HL-60/S4 (cell line): ENCODE measurements around the gene LDB2.

Experiments
- in situ Hi-C: fragments of 300-500 bp; cut with MboI; formaldehyde crosslinking; loops from 2 replicates; pipeline ENCODE4 v1.14.3; 2022; ENCODE audit warnings: low sequenced_read_pairs

Gene LDB2

DNA sequence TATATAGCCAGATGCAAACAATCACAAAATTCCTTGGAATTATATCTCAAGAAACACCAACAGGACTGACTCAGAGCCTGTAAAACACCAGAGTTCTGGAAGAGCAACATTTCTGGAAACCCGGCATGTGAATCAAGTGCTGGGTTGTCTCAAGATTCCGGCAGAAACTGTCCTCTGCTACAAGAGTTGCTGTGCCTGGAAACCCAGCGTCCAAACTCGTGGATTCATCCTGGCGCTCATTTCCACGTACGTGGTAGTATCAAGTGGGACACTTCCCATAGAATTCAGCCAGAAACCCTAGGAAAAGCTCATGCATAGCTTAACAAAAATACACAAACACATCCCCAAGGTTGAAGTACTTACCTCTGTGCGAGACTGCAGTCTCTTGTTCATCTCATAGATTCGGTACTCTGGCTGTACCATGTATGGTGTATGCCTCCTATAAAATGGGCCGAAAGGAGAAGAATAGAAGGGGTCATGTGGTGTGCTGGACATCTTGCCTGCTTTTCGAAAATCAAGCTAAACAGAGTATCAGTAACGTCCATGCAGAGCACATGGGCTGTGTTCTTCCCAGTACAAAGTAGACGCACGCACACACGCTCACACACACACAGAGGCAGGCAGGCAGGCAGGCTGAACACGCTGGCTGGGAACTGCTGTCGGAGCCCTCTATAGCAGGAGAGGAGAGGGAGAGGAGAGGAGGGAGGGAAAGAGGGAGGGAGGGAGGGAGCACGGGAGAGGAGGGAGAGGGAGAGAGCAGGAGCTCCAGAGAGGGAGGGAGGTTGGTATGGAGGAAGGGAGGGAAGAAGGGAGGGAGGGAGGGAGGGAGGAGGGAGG lies at the start of gene LDB2:
Gene LDB2 (minus strand): TSS at position 655 of the 837 bp plus-strand sequence.
- in situ Hi-C loops = no loop called here

DNA sequence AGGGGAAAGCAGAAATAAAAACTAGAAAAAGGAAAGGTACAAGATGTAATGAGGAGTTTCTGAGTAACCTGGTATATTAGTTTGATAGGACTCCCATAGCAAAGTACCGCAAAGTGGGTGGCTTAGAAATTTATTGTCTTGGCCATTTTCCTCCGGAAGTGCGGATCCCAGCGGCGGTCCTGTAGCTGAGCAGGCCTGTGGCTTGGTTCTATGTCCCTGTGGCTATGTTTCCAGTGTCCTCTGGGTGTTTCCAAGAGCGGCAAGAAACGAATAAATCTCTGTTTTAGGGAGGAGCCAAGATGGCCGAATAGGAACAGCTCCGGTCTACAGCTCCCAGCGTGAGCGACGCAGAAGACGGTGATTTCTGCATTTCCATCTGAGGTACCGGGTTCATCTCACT lies 44.0 kb upstream of the LDB2 start:
- in situ Hi-C loops = no loop called here

DNA sequence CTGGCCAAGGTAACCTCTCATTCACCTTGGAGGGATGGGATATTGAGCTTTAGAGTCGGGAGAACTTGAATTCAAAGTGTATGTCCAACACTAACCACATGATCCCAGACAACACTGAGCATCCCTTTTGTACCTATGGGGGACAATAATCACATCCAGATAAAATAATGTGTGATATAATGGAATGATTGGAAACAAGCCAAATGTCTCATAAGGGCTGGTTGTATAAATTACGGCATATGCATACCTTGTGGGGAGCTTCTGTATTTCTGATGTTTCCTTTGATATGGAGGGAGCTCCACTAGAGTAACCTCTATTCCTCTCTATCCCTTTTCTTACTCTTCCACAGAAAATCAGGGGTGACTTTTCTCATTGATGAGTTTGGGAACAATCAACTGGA lies 40.7 kb upstream of the LDB2 start:
- in situ Hi-C loops = no loop called here

DNA sequence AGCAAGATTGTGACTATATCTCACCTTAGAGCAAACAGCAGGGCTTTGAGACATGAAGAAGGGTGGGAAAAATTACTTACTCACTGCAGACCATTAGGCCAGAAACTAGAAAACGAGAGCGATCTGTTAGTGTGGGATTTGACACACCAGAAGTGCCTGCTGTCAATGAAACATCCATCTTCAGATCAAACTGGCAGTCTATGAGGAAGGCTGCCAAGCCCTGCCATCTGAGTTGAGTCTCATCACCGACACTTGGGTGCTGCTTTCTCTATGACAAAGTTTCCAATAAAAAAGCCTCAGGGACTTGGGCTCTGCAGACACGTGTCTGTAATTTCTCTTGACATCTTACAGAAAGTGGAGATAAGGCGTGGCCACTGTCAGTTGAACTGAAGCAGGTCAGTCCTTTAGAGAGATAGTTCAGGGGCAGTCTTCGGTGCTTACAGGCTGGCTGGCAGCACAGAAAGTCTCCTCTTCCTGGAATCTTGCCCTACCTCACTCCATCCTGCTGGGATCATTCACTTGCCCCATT lies 40.1 kb upstream of the LDB2 start:
- in situ Hi-C loops = no loop called here

DNA sequence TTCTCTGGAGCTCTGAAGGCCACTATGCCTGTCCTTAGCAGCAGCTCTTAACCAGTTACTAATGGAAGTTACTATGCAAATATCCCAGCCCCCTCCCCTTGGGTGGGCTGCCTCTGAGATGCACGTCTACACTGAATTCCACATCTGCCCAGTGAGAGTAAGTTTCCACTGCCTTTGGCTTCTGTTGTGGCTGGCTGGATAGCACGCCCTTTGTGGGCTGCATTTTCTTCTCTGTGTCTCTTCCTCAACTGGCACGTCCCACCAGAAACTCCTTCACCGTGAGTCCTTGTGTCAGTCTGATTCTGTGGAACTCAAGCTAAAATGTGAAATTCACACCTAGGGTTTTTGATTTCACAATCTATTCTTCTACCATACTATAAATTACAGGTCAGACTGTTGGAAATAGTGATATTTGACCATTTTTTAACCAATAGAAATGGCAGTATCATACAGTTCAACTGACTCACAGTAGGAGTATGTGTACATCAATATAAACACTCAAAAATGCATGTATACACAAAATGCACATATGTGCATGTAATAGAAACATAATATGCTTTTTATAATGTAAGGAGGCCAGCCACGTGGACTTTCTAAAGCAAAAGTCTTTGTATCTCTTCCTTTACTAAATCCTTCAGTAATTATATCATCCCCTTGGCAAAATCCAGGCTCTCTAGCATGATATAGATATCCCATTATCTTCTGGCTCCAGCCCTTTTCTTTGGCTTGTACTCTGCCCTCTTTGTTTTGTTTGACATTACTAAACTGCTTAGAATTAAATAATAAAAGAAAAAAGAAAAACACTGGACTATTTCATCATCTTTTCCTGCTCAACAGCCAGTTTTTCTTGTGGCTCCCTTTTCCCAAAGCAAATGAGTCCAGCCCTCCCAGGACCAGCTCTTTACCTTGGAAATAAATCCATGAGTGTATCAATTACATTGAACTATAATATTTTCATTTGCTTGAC lies 33.2 kb upstream of the LDB2 start:
- in situ Hi-C loops = no loop called here

DNA sequence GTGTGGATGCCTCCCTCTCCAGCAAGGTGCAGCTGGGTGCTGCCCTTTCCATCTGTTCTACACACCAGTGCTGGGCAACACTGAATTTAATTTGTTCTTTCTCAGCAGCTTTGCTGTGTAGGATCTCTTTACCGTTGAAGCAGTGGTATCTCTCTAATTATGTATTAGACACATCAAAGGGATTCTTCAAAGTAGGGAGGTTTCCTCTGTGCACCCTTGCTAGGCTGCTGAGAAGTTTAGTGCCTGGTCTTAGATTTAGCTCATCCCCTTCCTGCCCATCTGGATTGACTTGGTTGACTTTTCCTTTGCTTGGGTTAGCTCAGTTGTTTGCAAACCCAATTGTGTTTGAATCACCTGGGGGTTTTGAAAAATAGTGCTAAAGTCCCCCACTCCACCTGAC lies 27.8 kb upstream of the LDB2 start:
- in situ Hi-C loops = no loop called here

DNA sequence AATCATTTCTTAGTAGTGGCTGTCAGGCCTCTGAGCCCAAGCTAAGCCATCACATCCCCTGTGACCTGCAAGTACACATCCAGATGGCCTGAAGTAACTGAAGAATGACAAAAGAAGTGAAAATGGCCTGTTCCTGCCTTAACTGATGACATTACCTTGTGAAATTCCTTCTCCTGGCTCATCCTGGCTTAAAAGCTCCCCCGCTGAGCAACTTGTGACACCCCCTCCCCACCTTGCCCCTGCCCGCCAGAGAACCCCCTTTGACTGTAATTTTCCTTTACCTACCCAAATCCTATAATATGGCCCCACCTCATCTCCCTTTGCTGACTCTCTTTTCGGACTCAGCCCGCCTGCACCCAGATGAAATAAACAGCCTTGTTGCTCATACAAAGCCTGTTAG lies 20.3 kb upstream of the LDB2 start:
- in situ Hi-C loops = loop anchor here (25.0 kb wide), 1 partner anchor 519 kb away; no protein-coding TSS in a partner anchor

DNA sequence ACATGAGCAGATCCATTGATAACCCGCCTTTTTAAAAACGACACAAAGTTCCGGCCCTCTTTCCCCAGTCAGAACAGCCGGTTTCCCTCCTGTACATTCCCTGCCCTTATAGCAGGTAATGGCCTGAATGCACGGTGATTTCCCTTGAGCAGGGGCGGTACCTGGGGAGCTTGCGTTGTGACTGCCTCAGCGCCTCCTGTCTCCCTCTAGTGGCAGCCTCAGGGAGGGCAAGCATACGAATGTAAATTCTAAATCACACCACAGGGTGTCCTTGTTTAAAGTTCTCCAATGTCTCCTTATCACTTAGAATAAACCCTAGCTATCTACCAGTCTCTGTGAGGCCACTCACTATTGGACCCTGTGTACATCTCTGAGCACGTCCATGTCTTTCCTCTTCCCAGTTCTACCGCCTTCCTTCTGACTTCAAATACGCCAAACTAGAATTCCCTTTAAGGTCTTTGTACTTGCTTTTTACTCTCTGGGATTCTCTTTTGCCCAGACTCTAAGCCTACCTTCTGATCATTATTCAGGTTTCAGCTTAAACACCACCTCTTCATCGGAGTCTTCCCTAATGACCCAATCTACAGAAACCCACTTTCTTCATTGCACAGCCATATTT lies 18.4 kb upstream of the LDB2 start:
- in situ Hi-C loops = loop anchor here (25.0 kb wide), 1 partner anchor 520 kb away; no protein-coding TSS in a partner anchor

DNA sequence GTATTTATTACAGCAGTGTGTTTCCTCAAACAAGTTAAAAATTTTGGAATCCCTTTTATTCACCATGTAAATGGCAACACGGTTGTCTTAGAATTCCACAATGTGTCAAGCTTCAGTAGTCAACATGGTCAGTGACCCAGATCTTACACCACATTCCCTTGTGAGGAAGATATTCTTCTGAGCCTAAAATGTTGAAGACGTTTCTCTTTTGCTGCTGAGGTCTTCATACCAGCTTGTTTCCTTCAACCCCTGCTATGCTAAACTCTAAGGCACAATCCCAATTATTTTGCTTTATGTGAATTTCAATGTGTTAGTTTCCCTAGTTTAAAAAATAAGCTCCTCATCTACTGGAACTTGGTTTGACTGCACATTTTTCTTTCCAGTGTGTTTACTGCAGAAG lies 17.6 kb upstream of the LDB2 start:
- in situ Hi-C loops = loop anchor here (25.0 kb wide), 1 partner anchor 521 kb away; no protein-coding TSS in a partner anchor

DNA sequence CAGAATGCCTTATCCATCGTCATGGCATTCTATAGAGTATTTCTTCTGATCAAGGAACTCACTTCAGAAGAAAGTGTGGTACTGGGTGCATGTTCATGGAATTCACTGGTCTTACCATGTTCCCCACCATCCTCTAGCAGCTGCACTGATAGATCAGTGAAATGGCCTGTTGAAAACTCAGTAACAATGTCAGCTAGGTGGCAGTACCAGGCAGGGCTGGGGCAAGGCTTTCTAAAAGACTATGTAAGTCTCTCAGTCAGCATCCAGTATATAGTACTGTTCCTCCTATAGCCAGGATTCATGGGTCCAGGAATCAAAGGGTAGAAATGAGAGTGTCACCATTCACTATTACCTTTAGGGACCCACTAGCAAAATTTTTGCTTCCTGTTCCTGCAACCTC lies 15.8 kb upstream of the LDB2 start:
- in situ Hi-C loops = loop anchor here (25.0 kb wide), 1 partner anchor 523 kb away; no protein-coding TSS in a partner anchor

DNA sequence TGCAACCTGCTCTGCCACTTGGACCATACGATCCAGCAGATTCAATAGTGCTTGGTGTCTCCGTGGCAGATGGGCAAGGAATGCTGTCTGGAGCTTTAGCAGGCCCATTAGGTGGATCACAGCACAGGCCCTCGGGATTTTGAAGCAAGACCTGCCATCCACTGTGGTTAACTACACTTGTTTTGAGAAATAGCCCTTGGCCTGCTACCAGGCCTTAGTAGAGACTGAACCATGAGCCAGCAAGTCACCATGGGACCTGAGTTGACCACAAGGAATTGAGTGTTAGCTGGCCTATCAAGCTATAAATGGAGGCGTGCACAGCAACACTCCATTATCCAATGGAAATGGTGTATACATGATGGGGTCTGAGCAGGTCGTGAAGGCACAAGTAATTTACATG lies 14.5 kb upstream of the LDB2 start:
- in situ Hi-C loops = loop anchor here (25.0 kb wide), 1 partner anchor 524 kb away; no protein-coding TSS in a partner anchor

DNA sequence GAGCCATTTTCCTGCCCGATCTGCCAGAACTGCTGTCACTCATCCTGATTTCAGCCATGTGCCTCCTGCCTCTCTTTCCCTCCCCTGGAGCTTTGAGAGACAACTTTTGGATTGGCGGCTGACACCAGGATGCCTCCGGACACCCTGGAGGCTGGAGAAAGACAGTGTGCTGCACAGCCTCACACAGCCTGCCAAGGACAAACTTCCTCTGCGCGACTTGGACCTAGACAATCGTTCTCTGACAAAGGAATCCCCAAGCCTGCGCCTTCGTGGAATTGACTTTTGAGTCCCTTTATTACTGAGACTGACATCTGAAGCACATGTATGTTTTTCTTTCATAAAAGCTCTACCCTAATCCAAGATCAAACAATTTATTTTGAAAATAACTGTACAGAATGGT lies 10.8 kb upstream of the LDB2 start:
- in situ Hi-C loops = loop anchor here (25.0 kb wide), 1 partner anchor 528 kb away; no protein-coding TSS in a partner anchor

DNA sequence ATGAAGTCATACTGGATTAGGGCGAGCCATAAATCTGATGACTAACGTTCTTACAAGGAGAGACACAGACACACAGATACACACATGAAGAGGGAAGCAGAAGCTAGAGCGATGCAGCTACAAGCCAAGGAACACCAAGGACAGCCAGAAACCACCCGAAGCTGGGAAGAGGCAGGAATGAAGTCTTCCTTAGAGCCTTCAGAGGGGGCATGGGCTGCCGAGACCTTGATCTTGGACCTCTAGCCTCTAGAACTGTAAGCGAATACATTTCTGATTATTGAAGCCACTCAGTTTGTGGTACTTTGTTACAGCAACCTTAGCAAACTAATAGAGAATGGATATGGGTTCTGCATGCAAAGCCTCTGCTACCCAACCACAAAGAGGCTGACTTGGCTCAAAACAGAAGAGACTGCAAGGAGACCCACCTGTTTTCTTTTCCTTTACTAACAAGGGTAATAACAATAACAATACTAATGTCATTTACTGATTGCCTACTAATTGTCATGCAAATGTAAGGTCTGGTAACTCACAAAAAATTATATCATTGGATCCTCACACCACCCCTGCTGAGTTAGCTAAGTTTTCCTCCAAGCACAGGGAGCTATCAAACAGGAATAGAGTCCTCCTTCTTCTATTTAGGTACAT lies 10.1 kb upstream of the LDB2 start:
- in situ Hi-C loops = loop anchor here (25.0 kb wide), 1 partner anchor 529 kb away; no protein-coding TSS in a partner anchor

DNA sequence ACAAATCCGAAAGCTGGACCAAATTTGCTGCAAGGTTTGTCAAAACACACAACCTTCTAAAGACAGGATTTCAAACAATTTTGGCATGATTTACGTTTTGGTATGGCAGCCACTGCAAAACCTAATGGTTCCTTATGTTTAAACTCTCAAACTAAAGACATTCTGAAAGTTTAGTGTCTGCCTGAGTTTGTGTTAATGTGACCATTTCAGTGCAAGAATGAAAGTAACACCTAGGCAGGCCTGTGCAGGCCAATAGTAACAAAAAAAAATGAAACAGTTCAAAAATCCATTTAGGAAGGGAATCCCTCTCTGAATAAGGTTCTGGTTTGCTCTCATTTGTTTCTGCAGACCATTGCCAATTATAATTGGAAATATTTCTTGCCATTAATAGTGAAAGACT lies 1.9 kb upstream of the LDB2 start:
- in situ Hi-C loops = loop anchor here (25.0 kb wide), 1 partner anchor 537 kb away; no protein-coding TSS in a partner anchor

DNA sequence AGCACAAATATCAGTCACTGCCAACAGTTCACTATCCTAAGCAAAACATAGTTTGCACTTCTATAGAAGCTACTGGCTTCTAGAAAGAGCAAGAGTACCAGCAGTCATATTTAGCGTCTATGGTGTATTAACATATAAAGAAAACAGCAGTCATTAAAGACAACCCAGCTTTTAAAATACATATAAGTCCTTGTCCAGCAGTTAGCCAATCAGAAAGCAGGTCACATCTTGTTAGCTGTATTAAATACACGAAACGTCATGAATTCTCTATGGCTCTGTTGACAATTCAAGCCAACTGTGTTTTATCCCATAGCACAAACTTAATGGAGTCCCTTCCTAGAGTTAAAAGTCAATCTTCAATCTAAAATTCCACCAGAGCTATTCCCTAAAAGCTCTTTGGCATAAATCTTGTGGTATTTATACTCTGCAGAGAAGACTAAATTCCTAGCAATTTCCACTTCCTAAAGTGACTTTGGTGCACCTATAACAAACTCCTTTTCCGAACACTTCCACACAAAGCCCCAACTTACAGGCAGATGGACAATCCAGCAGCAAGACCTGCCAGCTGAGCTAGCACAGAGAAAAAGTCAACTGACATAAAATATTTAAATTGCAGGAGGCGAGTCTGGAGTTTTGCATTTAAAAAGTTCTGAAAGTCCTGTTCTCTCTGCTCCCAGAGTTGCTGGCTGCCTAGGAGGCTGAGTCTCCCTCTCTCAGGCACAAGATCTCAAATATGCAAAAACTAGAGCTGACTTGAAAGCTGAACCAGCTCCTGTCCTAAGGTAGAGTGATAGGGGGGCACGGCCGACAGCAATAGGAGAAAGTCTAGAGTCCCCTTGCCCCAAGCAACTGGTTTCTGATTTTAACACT lies 1.3 kb downstream of the LDB2 start:
- in situ Hi-C loops = no loop called here

DNA sequence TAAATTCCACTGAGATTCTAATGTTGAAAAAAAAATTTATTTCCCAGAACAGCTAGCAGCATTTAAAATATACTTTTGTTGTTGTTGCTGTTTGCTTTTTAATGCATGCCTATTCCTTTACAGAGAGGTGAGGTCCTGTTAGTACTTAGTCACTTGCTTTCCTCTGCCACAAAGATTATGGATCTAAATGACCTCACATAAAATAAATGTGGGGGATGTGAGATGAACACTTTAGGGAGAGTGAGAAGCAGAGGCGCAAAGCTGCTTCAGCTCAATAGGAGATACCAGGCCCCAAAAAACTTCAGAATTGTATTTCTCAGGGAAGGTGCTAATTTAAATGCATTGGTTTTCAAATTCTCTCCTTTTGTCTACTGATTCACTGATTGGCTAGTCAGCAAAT lies 4.0 kb downstream of the LDB2 start:
- in situ Hi-C loops = no loop called here

DNA sequence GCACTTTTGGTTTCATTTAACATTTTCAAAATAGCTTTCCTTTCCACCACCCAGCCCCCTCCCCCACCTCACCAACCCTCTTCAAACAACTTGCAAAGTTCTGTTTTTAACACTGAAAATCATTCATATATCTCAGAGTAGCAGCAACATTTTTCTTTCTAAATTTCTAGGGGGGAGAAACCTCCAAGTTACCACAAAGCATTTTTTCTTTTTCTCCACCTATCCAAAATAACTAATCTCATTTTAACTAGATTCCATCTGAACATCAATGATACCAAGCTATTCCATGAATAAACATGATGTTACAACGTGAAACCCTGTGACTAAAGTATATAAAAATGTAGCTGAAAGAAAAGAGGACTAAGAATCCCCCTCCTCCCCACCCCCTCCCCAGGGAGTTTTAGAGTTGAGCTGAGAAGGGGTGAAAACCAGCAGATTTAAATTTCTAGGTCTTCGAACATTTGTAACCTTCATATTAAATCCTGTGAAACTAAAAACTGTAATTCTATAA lies 5.2 kb downstream of the LDB2 start:
- in situ Hi-C loops = no loop called here

DNA sequence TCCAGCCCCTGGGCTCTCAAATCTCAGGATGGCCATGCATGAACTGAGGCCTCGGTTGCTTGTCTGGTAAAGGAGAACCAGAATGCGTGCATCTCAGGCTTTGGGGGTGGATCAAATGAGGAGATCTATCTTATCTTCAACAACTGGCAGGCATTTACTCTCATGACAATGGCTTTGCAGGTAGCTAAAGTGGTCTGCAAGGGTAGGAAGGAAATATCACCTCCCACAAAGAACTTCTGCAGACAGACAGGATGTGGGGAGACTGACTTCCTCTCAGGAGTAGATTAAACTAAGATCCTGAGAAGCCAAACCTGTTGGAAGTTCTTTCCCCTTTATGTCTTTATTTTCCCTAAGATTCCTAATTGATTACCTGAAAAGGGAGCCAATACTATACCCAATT lies 7.8 kb downstream of the LDB2 start:
- in situ Hi-C loops = no loop called here

DNA sequence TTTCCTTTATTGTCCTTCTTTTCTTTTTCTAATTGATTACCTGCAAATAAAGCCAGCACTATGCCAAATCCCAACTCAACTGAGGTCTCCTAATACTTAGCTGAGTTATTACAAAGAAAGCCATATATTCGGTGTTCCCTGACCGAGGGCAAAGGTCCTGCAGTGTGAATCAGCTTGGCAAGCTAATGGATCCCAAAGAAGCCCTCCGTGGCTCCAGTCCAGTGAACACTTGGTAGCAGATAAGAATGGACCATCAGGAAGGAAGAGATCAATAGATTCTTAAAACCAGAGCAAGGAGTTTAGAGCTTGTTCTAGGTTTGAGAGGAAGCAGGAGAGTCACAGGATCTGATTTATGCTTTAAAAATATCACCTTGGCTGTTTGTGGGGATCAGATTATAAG lies 8.5 kb downstream of the LDB2 start:
- in situ Hi-C loops = no loop called here
